HepG2 (cell line): ENCODE measurements around the gene DAZAP1. TPM values are rescaled to one million over a fixed set of nuclear protein-coding genes. Genes with fewer than 3 reads are reported as not detected.

ENCODE experiments used
- ATF7 ChIP-seq, 2 experiments: fragments of 450-650 bp in 1 of 2; sonication (generic) in 1 of 2; formaldehyde crosslinking in 1 of 2; IDR thresholded peaks; 2 replicates each; pipeline versions ENCODE4 v1.4.0 to v1.6.1; 2016 to 2020; ENCODE audit warnings: antibody characterized with exemption in 1 of 2, mild to moderate bottlenecking in 1 of 2, missing genetic modification reagents in 1 of 2
- DR1 ChIP-seq: sonication (generic); formaldehyde crosslinking; IDR thresholded peaks from 2 replicates; pipeline ENCODE4 v1.8.0; 2021; ENCODE audit warnings: mild to moderate bottlenecking, missing genetic modification reagents, inconsistent platforms
- EHMT2 ChIP-seq: fragments of 200-600 bp; sonication (generic); IDR thresholded peaks from 2 replicates; pipeline ENCODE4 v1.7.0; 2017; ENCODE audit warnings: antibody characterized with exemption, low read depth, low read length, borderline replicate concordance
- GATAD1 ChIP-seq: IDR thresholded peaks from 2 replicates; pipeline ENCODE4 v1.6.1; 2016; ENCODE audit warnings: missing genetic modification reagents, missing compliant biosample characterization
- GLI4 ChIP-seq: sonication (generic); formaldehyde crosslinking; IDR thresholded peaks from 2 replicates; pipeline ENCODE4 v1.5.1; 2020; ENCODE audit warnings: missing genetic modification reagents, mild to moderate bottlenecking, moderate library complexity, borderline replicate concordance
- HNRNPUL1 ChIP-seq: fragments of 200-400 bp; formaldehyde crosslinking; IDR thresholded peaks from 2 replicates; pipeline ENCODE4 v1.6.1; 2017; ENCODE audit warnings: low read depth, mild to moderate bottlenecking, low read length, moderate library complexity
- KDM5B ChIP-seq: sonication (generic); formaldehyde crosslinking; IDR thresholded peaks from 2 replicates; pipeline ENCODE4 v1.4.0; 2020; ENCODE audit warnings: missing genetic modification reagents, mild to moderate bottlenecking, borderline replicate concordance
- MEIS1 ChIP-seq: sonication (generic); formaldehyde crosslinking; IDR thresholded peaks from 2 replicates; pipeline ENCODE4 v1.9.0; 2021; ENCODE audit warnings: mild to moderate bottlenecking, missing genetic modification reagents, moderate library complexity, borderline replicate concordance
- NONO ChIP-seq, 2 experiments: fragments of 450-650 bp in 1 of 2; sonication (generic) in 1 of 2; formaldehyde crosslinking in 1 of 2; IDR thresholded peaks in 1 of 2; conservative IDR thresholded peaks in 1 of 2; 2 replicates each; pipeline versions ENCODE4 v1.6.1 to v1.8.0; 2017 to 2022; ENCODE audit warnings: mild to moderate bottlenecking in 1 of 2, missing genetic modification reagents in 1 of 2, moderate library complexity in 1 of 2
- POGZ ChIP-seq: sonication (generic); formaldehyde crosslinking; IDR thresholded peaks from 2 replicates; pipeline ENCODE4 v1.4.0; 2020; ENCODE audit warnings: mild to moderate bottlenecking, missing genetic modification reagents
- SOX6 ChIP-seq, 2 experiments: fragments of 450-650 bp in 1 of 2; sonication (generic) in 1 of 2; formaldehyde crosslinking in 1 of 2; IDR thresholded peaks; 2 replicates each; pipeline versions ENCODE4 v1.4.0 to v1.6.1; 2017 to 2020; ENCODE audit warnings: antibody characterized with exemption in 1 of 2, mild to moderate bottlenecking in 1 of 2, missing genetic modification reagents in 1 of 2
- TBX3 ChIP-seq: fragments of 450-650 bp; IDR thresholded peaks from 2 replicates; pipeline ENCODE4 v1.6.1; 2017; ENCODE audit warnings: antibody characterized with exemption, mild to moderate bottlenecking, inconsistent platforms, borderline replicate concordance
- TCF7L2 ChIP-seq: IDR thresholded peaks from 2 replicates; pipeline ENCODE4 v1.6.1; 2011; ENCODE audit warnings: mild to moderate bottlenecking, low read depth, low read length, moderate library complexity
- ZC3H4 ChIP-seq: sonication (generic); formaldehyde crosslinking; IDR thresholded peaks from 2 replicates; pipeline ENCODE4 v1.4.0; 2020; ENCODE audit warnings: missing genetic modification reagents, borderline replicate concordance
- ZFP90 ChIP-seq: sonication (generic); formaldehyde crosslinking; IDR thresholded peaks from 2 replicates; pipeline ENCODE4 v1.8.0; 2022; ENCODE audit warnings: missing genetic modification reagents, mild to moderate bottlenecking, inconsistent platforms, borderline replicate concordance
- ZNF343 ChIP-seq: sonication (generic); formaldehyde crosslinking; IDR thresholded peaks from 2 replicates; pipeline ENCODE4 v1.4.0; 2020; ENCODE audit warnings: mild to moderate bottlenecking, missing genetic modification reagents
- ZNF616 ChIP-seq: sonication (generic); formaldehyde crosslinking; IDR thresholded peaks from 2 replicates; pipeline ENCODE4 v1.5.0; 2020; ENCODE audit warnings: low read depth, mild to moderate bottlenecking, missing genetic modification reagents
- ZSCAN12 ChIP-seq: sonication (generic); formaldehyde crosslinking; IDR thresholded peaks from 2 replicates; pipeline ENCODE4 v1.9.0; 2021; ENCODE audit warnings: mild to moderate bottlenecking, missing genetic modification reagents
- ZSCAN29 ChIP-seq: sonication (generic); formaldehyde crosslinking; conservative IDR thresholded peaks from 2 replicates; pipeline ENCODE4 v1.4.0; 2020; ENCODE audit warnings: mild to moderate bottlenecking, missing genetic modification reagents
- polyA plus RNA-seq, 8 experiments: library from polyadenylated mRNA; depleted of rRNA in 3 of 8; stranded (reverse) in 7 of 8; unstranded in 1 of 8; fragments of >200 nt; fragmentation: Illumina TruSeq in 4 of 8; extraction: Trizol in 4 of 8; gene quantifications; 2 replicates each; pipeline versions ENCODE4 v1.2.1 to v1.2.3, GENCODE V29; 2011 to 2016; ENCODE audit warnings: low read depth in 4 of 8, missing spikeins in 1 of 8, mixed read lengths in 1 of 8; ENCODE audit not compliant: insufficient read depth in 1 of 8
- total RNA-seq, 5 experiments: library from RNA; depleted of rRNA; stranded (reverse); fragments of >200 nt; fragmentation: Illumina TruSeq; extraction: Trizol; gene quantifications; 2 replicates each; pipeline ENCODE4 v1.2.3, GENCODE V29; 2016; ENCODE audit warnings: low read depth in 1 of 5
- TF ChIP-seq, protein P1 (sequence below): fragments of 450-650 bp; IDR thresholded peaks from 2 replicates; pipeline ENCODE4 v1.6.1; 2017
- TF ChIP-seq, protein P2 (sequence below), 2 experiments: IDR thresholded peaks; 2 replicates each; pipeline ENCODE4 v1.6.1; 2011 to 2012; ENCODE audit warnings: low read length in 2 of 2, borderline replicate concordance in 1 of 2, low read depth in 1 of 2, mild to moderate bottlenecking in 1 of 2, moderate library complexity in 1 of 2
- TF ChIP-seq, protein P3 (sequence below): conservative IDR thresholded peaks from 2 replicates; pipeline ENCODE4 v1.6.1; 2018; ENCODE audit warnings: missing genetic modification reagents

Gene DAZAP1
- total and polyA plus RNA-seq, 2 of the 13 experiments (the other 11 are each of a cell fraction or from before 2014, with no cell fraction given), result 63.3 to 79.2 TPM

DNA sequence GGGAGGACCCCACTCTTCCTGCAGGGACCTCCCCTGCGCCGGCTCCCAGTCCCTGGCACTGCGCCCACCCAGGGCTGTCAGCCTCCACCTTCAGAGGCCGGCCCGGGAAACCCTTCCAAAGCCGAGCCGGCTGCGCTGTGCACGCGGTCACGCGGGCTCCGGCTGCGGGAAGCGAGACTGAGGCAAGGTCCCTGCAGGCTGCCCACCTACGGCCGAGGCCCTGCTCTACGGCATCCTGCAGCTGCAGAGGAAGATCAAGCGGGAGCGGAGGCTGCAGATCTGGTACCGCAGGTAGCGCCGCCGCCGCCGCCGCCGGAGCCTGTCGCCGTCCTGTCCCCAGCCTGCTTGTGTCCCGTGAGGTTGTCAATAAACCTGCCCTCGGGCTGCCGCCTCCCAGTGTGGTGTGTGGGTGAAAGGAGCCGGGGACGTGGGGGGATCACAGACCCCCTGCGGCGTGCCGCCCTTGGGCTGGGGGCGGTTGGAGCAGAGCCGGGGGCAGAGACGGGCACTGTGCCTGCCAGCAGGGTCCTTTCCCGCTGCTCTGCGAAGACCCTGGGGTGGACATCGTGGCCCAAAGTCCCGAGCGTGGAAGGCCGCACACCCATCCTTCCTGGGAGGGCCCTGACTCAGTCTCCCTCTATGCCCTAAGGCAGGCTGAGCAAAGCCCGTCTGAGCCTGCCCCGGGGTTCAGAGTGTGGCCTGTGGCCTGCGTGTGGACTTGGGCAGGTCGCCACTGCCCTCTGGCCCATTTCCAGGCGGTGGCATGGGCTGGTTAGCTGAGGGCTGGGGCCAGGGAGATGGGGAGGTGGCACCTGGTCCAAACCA, 12.0 kb upstream of the DAZAP1 start (continued):
- TF ChIP-seq, protein P1, sequence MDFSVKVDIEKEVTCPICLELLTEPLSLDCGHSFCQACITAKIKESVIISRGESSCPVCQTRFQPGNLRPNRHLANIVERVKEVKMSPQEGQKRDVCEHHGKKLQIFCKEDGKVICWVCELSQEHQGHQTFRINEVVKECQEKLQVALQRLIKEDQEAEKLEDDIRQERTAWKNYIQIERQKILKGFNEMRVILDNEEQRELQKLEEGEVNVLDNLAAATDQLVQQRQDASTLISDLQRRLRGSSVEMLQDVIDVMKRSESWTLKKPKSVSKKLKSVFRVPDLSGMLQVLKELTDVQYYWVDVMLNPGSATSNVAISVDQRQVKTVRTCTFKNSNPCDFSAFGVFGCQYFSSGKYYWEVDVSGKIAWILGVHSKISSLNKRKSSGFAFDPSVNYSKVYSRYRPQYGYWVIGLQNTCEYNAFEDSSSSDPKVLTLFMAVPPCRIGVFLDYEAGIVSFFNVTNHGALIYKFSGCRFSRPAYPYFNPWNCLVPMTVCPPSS, result no peak
- TF ChIP-seq GATAD1 (CRISPR knock-in tag) (no peak), EHMT2 (no peak), MEIS1 (0 out of 2 replicates have a peak, but pooled peaks have one; percentile 6), ATF7 (IDR thresholded peaks at IDR 0.05) (no peak), ATF7 (CRISPR knock-in tag; IDR thresholded peaks at IDR 0.05) (no peak), POGZ (no peak), ZFP90 (CRISPR knock-in tag) (no peak), DR1 (CRISPR knock-in tag) (no peak), GLI4 (CRISPR knock-in tag) (0 out of 2 replicates have a peak, but pooled peaks have one; percentile 27), ZNF616 (CRISPR knock-in tag) (no peak), SOX6 (IDR thresholded peaks at IDR 0.05) (no peak), SOX6 (CRISPR knock-in tag; IDR thresholded peaks at IDR 0.05) (peak; percentile 40; the same call in 1 of the 2 replicates), ZC3H4 (CRISPR knock-in tag) (no peak), NONO (IDR thresholded peaks at IDR 0.05) (no peak), NONO (CRISPR knock-in tag; conservative IDR thresholded peaks at IDR 0.05) (peak; percentile 74), TCF7L2 (no peak), ZSCAN29 (CRISPR knock-in tag) (no peak), HNRNPUL1 (no peak), TBX3 (no peak), ZSCAN12 (CRISPR knock-in tag) (no peak), KDM5B (CRISPR knock-in tag) (no peak), ZNF343 (CRISPR knock-in tag) (no peak)
- TF ChIP-seq, protein P2, sequence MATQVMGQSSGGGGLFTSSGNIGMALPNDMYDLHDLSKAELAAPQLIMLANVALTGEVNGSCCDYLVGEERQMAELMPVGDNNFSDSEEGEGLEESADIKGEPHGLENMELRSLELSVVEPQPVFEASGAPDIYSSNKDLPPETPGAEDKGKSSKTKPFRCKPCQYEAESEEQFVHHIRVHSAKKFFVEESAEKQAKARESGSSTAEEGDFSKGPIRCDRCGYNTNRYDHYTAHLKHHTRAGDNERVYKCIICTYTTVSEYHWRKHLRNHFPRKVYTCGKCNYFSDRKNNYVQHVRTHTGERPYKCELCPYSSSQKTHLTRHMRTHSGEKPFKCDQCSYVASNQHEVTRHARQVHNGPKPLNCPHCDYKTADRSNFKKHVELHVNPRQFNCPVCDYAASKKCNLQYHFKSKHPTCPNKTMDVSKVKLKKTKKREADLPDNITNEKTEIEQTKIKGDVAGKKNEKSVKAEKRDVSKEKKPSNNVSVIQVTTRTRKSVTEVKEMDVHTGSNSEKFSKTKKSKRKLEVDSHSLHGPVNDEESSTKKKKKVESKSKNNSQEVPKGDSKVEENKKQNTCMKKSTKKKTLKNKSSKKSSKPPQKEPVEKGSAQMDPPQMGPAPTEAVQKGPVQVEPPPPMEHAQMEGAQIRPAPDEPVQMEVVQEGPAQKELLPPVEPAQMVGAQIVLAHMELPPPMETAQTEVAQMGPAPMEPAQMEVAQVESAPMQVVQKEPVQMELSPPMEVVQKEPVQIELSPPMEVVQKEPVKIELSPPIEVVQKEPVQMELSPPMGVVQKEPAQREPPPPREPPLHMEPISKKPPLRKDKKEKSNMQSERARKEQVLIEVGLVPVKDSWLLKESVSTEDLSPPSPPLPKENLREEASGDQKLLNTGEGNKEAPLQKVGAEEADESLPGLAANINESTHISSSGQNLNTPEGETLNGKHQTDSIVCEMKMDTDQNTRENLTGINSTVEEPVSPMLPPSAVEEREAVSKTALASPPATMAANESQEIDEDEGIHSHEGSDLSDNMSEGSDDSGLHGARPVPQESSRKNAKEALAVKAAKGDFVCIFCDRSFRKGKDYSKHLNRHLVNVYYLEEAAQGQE (IDR thresholded peaks at IDR 0.05; ENCODE audit: borderline replicate concordance in 1 of 2, low read depth in 1 of 2, low read length in 2 of 2), result no peak
- TF ChIP-seq, protein P3, sequence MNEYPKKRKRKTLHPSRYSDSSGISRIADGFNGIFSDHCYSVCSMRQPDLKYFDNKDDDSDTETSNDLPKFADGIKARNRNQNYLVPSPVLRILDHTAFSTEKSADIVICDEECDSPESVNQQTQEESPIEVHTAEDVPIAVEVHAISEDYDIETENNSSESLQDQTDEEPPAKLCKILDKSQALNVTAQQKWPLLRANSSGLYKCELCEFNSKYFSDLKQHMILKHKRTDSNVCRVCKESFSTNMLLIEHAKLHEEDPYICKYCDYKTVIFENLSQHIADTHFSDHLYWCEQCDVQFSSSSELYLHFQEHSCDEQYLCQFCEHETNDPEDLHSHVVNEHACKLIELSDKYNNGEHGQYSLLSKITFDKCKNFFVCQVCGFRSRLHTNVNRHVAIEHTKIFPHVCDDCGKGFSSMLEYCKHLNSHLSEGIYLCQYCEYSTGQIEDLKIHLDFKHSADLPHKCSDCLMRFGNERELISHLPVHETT, result no peak
